Measurements from ENCODE around the gene MMRN2. TPM values are rescaled to one million over a fixed set of nuclear protein-coding genes. Genes with fewer than 3 reads are reported as not detected.

The MMRN2 gene
- total RNA-seq, 1 experiment from 2014 or later, result 1.4 TPM

DNA sequence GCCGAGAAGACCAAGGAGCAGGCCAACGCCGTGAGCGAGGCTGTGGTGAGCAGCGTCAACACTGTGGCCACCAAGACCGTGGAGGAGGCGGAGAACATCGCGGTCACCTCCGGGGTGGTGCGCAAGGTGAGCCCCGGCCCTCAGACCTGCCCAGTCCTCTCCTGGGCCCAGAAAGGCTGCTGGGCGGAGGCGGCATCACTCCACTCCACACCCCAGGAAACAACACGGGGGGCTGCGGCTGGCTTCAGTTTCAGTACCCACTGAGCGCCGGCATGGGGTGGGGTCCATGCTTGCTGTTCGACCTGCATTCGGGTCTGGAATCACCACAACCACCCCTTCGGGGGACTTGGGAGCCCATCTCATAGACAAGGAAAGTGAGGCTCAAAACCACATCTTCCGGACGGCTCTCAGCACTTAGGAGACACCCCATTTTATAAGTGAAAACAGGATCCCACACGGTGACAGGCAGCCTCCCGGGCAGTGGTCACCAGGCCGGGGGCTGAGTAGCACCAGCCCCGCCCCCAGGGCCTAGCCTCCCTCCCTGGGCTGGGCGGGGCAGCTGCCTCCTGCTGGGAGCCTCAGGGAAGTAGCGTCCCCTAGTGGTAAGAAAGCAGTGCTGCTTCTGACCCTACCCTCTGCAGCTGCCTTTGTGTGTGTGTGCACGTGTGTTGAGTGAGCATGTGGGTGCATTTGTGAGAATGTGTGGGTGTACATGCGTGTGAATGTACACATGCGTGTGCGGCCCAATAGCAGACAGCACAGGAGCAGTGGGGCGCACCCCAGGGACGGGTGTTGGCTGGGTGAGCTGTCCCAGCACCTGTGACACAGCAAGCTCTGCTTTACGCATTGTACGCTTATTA is 2.8 kb upstream of the MMRN2 start:
- ChIA-PET POLR2A (interaction anchor here (2.0 kb wide), 1 partner anchor 9 kb away, joined by 43 read pairs; the partner anchor contains the start of gene ADIRF), CTCF (interaction anchor here (0.7 to 3.5 kb wide), 12 partner anchors 7 to 305 kb away, joined by 3 to 22 read pairs (median 4); partner anchors contain the start of gene ADIRF)
- no TSS peak for BruUV-seq (replicated peaks)
- intact Hi-C loops (cut with micrococcal nuclease), result no loop called here
- Mint-ChIP-seq H3K27me3 (ENCODE audit: insufficient read depth, unreplicated experiment) (no peaks in the 10 kb centered on the region), H3K27ac (ENCODE audit: low read depth, unreplicated experiment) (no peak overlapping the region), H3K4me3 (ENCODE audit: unreplicated experiment) (no peak overlapping the region), H3K4me1 (ENCODE audit: insufficient read depth, unreplicated experiment) (peaks cover 12% of the 10 kb centered on the region), H3K9me3 (ENCODE audit: unreplicated experiment) (no peaks in the 10 kb centered on the region), H3K36me3 (ENCODE audit: insufficient read depth, unreplicated experiment) (no peaks in the 10 kb centered on the region)
- TF ChIP-seq, protein P1, sequence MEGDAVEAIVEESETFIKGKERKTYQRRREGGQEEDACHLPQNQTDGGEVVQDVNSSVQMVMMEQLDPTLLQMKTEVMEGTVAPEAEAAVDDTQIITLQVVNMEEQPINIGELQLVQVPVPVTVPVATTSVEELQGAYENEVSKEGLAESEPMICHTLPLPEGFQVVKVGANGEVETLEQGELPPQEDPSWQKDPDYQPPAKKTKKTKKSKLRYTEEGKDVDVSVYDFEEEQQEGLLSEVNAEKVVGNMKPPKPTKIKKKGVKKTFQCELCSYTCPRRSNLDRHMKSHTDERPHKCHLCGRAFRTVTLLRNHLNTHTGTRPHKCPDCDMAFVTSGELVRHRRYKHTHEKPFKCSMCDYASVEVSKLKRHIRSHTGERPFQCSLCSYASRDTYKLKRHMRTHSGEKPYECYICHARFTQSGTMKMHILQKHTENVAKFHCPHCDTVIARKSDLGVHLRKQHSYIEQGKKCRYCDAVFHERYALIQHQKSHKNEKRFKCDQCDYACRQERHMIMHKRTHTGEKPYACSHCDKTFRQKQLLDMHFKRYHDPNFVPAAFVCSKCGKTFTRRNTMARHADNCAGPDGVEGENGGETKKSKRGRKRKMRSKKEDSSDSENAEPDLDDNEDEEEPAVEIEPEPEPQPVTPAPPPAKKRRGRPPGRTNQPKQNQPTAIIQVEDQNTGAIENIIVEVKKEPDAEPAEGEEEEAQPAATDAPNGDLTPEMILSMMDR (IDR thresholded peaks at IDR 0.05; ENCODE audit: unreplicated experiment), result peak; percentile 85
- DNase-seq (ENCODE audit: unreplicated experiment), result peak; percentile 80

DNA sequence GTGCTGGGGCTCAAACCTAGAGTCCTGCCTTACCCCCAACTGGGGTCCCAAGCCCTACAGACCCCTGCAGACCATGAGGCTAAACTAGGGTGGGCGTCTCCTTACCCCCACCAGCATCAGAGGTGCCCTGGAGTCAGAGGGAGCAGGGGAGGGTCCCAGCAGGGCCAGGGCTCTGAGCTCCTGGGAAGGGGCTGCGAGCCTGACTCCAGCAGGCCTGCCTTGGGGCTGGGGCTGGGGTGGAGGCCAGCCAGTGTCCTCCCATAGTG is 2.3 kb upstream of the MMRN2 start:
- Mint-ChIP-seq H3K4me1 (ENCODE audit: insufficient read depth, unreplicated experiment) (peaks cover 12% of the 10 kb centered on the region), H3K27ac (ENCODE audit: low read depth, unreplicated experiment) (no peak overlapping the region), H3K4me3 (ENCODE audit: unreplicated experiment) (no peak overlapping the region), H3K9me3 (ENCODE audit: unreplicated experiment) (no peaks in the 10 kb centered on the region), H3K36me3 (ENCODE audit: insufficient read depth, unreplicated experiment) (no peaks in the 10 kb centered on the region), H3K27me3 (ENCODE audit: insufficient read depth, unreplicated experiment) (no peaks in the 10 kb centered on the region)
- DNase-seq (ENCODE audit: unreplicated experiment), result no peak
- no TSS peak for BruUV-seq (replicated peaks)
- POLR2A ChIA-PET, result interaction anchor here (0.5 to 2.0 kb wide), 3 partner anchors 10 to 19 kb away, joined by 3 to 43 read pairs (median 3); partner anchors contain the start of gene ADIRF
- intact Hi-C loops (cut with micrococcal nuclease), result no loop called here
- CTCF ChIA-PET, result interaction anchor here (0.8 to 3.5 kb wide), 4 partner anchors 8 to 22 kb away, joined by 4 to 22 read pairs (median 12); partner anchors contain the start of gene ADIRF
- TF ChIP-seq, protein P1 (IDR thresholded peaks at IDR 0.05; ENCODE audit: unreplicated experiment), result no peak

DNA sequence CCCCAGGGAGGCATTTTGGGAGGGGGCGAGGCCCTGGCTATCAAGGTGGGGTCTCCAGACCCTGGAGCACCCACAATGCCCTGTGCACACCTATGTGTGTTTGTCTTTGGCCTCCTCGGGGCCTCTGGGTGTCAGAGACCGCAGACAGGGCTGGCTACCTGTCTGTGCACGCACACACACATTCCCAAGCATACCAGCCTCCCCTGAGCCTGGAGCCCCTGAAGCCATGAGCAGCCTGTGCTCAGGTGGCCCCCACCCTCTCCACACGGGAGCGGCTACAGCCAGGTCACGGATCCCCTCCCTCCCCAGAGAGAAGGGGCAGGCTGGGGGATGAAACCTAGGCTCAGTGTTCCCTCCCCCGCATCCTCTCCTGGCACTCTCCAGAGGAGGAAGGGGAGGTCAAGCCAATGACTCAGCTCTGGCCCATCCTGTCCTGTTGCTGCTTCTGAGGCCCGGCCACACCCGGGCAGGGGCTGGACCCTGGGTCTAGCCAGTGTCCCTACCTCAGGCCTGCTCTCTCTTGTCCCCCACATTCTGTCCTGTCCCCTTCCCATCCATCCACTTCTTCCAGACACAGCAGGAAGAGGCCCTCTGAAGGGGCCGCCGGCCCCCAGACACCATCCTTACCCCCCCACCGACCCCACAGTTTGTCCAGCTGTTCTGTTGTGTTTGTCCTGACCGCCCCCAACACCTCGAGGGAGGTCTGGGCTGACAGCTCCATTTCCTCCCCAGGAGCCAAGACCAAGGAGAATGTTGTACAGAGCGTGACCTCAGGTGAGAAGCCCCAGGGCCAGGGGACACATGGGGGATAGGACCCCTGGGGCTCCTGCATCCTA is 1.7 kb upstream of the MMRN2 start:
- no TSS peak for BruUV-seq (replicated peaks)

More for the DNA sequence above, 1.7 kb upstream of the MMRN2 start:
- DNase-seq (ENCODE audit: unreplicated experiment), result peak; percentile 91
- intact Hi-C loops (cut with micrococcal nuclease), result no loop called here
- ChIA-PET POLR2A (interaction anchor here (0.5 to 2.0 kb wide), 4 partner anchors 10 to 20 kb away, joined by 3 to 43 read pairs (median 3); partner anchors contain the start of gene ADIRF), CTCF (interaction anchor here (0.5 to 3.5 kb wide), 6 partner anchors 8 to 21 kb away, joined by 3 to 22 read pairs (median 5); partner anchors contain the start of gene ADIRF)
- peaks cover 12% of the 10 kb centered on the region for H3K4me1 Mint-ChIP-seq (ENCODE audit: insufficient read depth, unreplicated experiment)
- H3K9me3 Mint-ChIP-seq (ENCODE audit: unreplicated experiment), result no peaks in the 10 kb centered on the region
- TF ChIP-seq, protein P1 (IDR thresholded peaks at IDR 0.05; ENCODE audit: unreplicated experiment), result no peak
- H3K27ac Mint-ChIP-seq (ENCODE audit: low read depth, unreplicated experiment), result no peak overlapping the region
- H3K4me3 Mint-ChIP-seq (ENCODE audit: unreplicated experiment), result peak overlapping the region; percentile 57
- no peaks in the 10 kb centered on the region for H3K36me3 Mint-ChIP-seq (ENCODE audit: insufficient read depth, unreplicated experiment)
- no peaks in the 10 kb centered on the region for H3K27me3 Mint-ChIP-seq (ENCODE audit: insufficient read depth, unreplicated experiment)

Measured in MCF 10A (cell line).